HG03439 (cell line): ENCODE data around the gene DCUN1D4.

ENCODE experiments used
- ATAC-seq: cut with Tn5 transposase; IDR thresholded peaks from one replicate; pipeline ENCODE4 v1.9.1; 2021; ENCODE audit warnings: mild to moderate bottlenecking, moderate library complexity; ENCODE audit not compliant: unreplicated experiment

DCUN1D4 gene

DNA sequence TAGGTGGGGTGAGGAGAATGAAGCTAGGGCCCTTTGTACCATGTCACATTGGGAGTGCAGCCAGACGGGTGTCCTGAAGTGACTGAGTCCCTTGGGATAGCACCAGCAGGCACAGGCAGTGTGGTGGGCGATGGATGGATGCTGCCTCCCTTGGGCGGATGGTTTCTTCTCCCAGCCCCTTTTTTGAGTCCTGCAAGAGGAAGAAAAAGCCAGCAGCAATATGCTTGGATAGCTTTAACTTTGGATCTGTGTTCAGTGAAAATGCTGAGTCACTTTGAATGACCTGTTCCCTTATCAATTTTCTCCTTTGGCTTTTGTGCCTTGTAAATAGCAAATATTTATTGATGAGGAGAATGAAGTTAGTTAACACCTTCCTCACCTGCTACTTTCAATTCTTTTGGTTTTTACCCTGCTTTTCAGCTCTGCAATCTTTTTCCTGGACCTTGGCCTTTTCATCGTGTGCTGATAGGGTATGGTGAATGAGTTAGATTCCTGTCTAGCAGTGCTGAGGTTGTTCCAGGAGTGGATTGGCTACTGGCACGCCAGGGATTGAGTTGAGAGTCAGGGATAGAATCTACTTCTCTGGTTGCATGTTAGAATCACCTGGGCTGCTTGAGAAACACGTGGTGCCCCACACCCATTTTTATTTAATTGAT is 10.2 kb downstream of the DCUN1D4 start:
- ATAC-seq = no peak

DNA sequence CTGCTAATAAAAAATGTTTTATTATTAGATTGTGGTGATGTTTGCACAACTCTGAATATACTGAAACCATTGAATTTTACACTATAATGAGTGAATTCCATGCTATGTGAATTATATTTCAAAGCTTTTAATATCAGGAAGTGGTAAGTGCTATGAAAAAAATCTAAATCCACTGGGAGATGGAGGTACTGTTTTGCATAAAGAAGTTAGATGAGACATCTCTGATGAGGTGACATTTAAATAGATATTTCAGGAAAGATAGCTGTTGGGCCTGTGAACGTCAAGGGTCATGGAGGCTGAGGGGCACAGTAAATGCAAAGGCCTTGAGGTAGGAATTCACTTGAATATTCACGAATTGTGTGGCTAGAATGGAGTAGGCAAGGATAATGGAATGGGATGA is 12.3 kb downstream of the DCUN1D4 start:
- ATAC-seq = no peak

DNA sequence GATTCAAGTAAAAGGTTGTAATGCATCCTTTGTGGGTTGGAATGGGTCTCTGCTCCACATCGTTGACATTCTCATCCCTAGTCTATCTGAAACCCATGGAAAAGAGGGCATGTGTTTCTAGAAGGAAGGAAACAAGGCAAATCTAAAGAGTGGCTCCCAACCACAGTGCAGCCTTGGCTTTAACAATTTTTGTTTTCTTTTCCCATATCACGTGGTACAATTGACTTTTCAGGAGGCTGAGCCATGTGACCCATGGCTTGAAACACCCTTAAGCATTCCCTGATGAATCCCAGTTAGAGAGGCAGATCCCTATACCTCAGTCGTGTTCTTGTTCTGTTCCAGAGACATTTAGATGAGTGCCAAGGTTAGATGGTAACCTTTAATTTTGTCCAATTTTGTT is 12.8 kb downstream of the DCUN1D4 start:
- ATAC-seq = no peak

DNA sequence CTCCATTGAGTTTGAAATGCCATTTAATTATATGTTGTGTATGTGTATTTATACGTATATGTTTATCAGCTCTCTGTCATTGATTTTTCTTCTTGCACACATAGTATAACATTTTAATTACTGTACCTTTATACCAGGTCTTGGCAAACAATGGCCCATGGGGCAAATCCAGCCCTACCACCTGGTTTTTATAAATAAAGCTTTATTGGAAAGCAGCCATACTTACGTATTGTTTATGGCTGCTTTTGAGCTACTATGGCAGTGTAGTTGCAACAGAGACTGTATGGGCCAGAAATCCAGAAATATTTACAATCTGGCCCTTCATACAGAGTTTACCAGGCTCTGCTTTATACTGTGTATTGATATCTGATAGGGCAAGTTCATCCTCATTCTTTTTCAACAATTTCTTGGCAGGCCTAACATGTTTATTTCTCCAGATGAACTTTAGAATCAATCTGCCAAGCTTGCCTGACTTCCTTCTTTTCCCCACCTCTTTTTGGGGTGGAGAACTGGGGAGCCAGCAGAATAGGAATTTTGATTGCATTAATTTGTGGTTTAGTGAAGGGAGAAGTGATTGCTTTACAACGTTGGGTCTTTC is 15.8 kb downstream of the DCUN1D4 start:
- no peak for ATAC-seq

DNA sequence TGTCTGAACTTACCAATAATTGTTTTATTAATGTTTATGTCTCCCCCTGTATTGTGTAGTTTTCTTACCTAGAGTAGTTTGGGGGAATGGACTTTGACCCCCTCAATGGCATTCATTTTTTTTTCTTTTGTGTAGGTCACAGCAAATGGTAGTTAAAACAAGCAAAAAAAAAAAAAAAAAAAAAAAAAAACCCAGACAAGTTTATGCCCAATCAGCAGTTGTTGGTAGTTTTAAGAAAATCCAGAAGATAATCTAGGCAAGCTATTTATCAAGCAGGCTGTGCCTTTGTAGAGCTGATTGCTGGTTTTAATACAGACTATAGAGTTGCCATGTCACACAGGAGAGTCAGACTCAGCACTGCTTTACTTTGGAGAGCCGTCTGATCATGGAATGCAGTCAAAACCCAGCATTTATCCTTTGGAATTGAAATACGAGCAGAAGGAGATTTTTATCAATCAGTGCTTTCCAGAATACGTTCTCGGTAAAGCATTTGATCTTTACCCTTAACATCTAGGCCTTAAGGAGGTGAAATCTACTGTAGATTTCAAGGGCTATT is 16.6 kb downstream of the DCUN1D4 start:
- ATAC-seq = no peak

DNA sequence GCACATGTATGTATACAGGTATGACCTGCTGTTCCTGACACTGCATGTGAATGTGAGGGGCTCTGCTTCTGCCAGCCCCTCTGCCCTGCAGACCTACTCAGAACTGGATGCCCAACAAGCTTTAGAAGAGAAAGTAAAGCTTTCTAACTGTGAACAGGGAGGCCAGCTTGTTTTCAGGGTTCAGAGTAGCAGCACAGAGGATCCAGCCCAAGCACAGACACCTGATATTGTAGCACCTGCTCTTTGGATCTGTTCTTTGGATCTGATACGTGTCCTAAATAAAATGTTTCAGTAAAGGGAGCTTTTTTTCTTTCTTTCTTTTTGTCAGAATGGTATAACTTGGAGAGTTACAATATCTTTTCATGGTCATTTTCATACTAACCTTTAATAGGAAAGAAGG is 19.2 kb downstream of the DCUN1D4 start:
- ATAC-seq = no peak

DNA sequence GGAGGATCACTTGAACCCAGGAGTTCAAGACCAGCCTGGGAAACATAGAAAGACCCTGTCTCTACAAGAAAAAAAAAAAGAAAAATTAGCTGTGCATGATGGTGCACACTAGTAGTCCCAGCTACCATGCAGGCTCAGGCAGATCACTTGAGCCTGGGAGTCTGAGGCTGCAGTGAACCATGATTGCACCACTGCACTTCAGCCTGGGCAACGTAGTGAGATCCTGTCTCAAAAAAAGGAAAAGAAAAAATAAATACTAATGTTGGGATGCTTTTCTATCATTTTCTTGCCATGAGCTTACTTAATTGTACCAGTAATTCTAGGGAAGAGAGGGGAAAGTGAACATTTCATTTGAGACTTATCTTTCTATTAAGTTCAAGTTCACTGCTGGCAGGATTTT is 19.8 kb downstream of the DCUN1D4 start:
- ATAC-seq = no peak

DNA sequence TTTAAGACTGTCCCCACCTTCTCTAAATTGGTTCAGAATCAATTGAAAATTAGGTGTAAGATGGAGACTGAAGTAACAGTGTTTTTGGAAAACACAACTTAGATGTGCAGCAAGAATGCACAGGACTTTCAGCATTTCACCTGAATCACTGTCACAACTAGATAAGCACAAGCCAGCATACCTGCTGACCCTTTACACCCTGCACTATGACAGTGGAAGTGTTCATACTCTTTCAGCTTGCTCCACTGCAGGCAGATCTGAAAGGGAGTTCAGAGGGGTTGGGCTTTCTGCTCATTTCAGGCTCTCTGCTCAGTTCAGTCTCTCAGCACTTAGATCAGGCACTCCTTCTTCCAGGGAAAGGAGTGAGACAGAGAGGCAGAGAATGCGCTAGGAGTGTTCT is 22.8 kb downstream of the DCUN1D4 start:
- no peak for ATAC-seq

DNA sequence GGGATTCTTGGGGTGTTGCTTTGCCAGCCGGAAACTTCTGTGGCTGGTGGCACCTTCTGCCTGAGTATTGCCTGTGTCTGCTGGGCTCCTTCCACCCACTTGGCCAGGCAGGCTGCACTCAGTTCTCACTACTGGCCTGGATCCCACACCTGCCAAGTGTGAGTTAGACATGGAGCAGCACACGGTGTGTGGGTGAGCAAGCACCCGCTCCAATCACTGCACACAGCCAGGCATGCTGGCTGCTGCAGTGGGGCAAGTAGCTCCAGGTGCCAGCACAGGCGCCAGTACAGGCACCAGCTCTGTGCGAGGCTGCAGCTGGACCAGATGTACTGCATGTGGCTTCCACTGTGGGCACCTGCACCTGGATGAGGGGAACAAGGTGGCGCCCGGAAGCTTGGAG is 23.9 kb downstream of the DCUN1D4 start:
- ATAC-seq = no peak

DNA sequence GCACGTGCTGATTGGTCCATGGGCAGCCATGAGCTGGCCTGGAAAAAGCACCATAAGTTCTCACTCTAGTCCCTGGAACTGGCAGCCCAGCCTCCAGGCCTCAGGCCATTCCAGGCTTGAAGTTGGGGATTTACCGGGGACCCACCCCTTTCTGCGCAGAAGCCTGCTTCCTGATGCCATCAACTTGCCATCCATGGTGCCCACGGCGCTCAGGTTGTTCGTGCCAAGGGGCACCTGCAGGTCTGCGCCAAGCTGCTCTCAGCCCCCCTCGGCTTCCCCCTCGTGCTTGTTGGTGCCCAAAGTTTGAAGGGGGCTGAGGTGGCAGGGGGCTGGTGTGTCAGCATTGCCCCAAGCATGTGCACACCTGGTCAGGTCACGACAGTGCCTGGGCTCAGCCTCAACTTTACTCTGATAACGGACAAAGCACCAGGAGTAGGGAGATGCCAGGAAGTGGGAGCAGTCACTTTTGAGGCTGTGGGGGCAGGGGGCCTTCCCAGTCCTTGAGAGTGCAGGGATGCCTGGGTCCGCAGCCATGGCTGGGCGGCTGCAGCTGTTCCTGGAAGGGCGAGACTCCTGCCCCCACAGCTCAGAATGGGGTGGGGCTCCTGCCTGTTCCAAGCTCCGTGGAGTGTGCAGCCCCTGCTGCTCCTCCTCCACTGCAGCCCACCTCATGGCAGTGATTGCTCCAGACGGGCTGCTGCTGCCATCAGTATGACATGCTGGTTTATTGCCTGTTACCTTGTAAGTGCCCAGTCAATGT is 24.9 kb downstream of the DCUN1D4 start:
- ATAC-seq = no peak

DNA sequence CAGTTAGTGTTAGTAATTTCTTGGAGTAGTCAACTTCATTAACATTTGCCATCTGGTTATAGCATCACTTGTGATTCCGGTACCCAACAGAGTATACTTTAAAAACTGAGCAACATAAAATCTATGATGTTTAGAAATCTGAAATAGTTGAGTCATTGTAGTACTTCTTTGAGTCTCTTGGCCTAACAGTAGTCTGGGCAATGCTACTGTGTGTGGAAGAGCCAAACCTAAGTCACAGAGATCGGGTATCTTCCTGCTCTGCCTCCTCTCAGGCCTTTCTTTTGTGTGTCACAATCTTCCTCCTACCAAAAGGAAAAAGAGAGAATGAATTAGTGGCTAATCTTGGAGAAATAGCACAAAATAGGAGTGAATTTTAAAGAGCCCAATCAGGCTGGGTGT is 25.5 kb downstream of the DCUN1D4 start:
- no peak for ATAC-seq

DNA sequence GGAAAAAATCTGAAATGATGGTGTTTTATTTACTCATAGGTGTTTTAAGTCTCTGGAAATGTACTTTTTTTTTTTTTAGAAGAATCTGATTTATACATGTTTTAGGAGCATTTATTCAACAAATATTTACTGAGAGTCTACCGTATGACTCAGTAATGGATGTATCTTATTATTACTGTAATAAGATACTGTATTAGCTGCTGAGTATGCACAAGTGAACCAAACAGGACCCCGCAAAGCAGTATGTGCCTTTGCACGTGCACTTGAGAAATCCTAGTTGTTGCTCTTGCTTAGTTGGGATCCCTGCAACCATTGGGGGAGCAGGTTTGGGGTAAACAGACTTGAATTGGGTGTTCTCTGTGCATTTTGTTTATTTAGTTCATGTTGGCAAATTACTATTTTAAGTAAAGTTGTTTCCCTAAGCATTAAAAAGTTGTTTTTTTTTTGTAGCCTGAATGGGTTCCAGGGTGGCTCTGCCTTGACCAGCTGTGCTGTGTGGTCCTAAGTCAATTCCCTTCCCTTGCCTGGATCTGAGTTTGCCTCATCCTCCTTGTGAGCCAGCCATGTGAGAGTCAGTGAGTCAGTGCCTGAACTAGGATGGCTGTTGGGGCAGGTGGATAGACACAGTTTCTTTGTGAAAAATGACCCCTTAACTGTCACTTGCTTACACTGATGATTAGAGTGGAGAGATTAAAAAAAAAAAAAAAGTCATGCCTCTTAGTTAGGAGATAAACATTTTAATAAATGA is 27.7 kb downstream of the DCUN1D4 start:
- no peak for ATAC-seq

DNA sequence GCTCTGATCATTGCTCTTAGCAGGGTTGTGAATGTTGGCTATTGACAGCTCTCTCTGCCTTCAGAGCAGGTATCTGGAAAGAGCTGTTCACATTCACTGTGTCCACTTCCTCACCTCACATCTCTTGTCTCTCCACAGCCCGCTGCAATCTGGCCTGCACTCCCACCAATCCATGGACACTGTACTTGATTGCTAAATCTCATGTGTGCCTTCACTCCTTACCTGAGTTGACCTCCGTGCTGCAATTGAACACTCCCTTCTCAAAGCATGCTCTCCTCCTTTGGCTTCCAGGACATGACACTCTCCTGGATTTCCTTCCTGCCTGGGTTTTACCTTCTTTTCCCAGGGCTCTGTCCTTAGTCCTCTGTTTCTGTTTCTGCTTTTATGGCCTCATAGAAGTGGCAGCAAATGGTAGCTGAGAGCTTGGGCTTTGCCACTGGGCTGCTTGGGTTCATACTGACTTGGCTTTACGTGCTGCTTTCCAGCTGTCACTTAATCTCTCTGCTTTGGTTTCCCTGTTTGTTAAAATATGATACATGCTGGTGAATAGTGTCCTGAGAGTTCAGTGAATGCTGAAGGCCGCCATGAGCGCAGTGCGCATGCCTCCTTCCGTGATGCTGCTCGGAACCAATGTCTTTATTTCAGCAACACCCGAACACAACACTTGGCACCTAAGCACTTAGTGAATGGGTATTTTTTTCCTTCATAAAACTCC is 29.5 kb downstream of the DCUN1D4 start:
- ATAC-seq = no peak

DNA sequence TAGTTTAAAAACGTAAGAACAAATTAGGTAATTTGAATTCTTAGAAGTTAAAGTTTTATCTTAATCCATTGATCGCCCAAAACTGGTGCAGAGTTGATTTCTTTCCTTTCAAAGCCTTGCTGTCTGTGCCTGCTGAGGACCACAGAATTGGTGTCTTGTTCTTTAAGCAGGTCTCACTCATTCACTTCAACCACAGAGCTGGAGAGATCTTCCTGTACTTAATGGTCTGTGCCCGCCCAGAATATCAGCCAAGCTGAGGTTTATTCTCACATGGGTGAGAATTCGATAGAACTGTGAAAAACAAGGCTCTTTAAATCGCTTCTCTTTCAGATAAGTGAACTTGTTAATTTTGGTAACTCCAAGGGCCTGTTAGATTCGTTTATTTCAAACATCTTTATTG is 31.6 kb downstream of the DCUN1D4 start:
- no peak for ATAC-seq

DNA sequence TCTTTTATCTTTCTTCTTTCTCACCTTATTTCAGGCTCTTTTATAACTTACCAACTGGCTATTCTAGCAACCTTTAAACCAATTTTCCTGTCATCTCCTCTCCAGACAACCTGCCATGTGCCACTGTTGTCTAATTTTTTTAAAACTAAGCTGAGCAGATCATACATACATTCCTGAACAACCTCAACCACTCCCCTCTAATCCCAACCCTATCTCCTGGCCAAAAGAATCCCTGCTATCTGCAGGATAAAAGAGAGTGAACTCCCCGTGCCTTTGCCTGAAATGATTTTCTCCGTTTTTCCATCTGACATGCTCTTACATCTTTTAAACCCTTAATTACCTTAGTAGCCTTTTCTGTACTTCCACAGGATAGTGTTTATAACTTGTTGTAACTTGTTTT is 35.5 kb downstream of the DCUN1D4 start:
- no peak for ATAC-seq

DNA sequence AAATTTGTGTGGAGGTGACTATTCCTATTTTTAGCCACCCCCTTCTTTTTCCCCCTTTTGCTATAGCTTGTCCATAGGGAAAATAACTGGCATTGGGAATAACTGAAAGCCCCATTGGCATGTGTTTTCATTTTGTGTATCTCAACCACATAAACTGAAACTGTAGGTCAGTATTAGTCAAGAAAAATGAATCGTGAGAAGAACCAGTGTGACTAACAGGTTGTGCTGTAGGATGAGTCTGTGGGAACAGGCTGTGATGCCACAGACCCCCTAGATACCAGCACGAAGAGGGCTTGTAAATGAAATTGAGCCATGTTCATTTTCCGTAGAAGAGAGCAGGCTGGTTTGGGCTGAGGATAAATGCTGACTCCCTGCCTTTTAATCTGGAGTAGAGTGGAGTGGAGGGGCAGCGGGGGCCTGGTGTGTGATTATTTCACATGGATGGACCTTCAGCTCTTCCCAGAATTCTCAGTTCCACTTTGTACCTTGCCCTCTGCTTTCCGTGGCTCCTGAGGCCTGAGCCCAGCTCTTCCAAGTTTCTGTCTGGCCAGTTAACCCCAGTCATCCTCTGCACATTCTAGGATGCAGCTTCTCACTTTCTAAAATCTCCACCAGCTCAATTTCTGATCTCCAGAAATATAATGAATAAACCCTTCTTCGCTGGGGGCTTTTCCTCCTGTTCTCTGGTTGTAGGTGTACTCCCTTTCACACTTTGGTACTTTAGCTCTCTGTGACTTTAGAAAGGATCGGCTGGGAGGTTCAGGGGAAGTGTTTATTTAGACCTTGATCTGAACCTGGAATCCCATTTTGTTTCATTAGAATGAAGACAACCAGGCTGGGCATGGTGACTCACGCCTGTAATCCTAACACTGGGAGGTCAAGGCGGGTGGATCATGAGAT is 37.3 kb downstream of the DCUN1D4 start:
- ATAC-seq = no peak

DNA sequence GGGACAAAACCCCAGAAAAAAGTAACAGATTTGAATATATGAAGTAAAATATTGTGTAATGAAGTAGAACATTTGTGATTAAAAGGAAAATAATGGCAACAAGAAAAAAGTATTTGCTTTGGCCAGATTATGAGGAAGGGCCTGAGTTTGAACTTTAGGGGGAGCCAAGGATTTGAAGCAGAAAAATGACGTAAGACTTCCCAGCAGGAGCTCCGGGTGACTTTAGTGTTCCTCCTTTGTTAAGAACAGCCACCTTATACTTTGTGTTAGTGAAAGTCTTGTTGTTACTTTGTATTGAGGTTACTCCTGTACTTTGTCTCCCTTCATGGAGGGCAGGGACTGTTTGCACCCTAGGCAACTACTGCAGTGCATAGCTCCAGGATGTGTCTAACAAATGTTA is 41.1 kb downstream of the DCUN1D4 start:
- ATAC-seq = no peak

DNA sequence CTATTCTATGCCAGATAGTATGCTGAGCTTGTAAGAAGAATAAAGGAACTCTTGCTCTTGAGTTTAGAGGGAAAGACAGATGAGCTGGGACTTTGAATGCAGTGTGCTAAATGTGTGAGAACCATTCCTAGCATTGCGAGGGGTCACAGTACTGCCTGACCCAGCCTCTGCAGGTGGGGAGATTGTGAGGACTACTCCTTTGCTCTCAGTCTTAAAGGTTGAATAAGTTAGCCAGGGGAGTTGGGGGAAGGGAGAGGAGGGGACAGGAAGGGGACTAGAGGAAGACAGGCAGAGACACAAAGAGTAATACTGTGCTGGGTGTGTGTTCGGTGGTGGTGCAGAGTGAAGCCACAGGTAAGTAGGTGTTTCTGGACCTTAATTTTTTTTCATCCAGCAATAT is 41.7 kb downstream of the DCUN1D4 start:
- no peak for ATAC-seq

DNA sequence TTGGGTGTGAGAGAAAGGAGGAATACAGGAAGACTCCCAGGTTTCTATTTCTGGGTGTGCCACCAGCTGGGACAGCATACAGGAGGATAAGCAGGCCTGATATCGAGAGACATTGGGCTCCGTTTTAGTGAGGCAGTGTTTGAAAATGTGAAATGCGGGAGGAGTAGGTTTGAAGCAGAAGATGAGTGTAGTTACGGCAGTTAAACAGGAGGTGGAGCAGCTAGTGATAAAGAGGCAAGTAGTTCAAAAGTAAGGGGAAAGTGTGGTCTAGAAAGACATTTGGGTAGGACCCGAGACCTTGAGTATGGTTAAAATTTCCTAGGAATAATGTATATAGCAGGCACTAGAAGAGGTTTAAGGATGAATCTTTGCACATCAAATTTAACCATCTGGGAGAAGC is 42.4 kb downstream of the DCUN1D4 start:
- ATAC-seq = no peak

DNA sequence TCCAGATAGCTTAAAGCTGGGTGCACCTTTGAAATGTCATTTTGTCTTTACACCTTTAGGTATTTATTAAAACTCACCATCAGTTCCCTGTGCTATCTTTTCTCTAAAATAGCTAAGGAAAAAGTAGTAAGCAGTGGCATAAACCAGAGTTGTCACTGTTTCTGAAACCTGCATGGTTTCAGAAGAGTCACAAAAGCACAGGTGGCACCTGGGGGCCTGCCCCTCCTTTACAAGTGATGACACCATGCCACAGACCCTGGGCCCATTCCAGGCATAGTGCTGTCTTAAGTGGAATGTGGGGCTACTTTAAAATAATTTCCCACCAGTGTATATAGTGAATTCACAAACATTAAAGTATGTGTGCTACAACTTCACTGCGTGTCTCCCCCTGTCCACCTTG is 47.8 kb downstream of the DCUN1D4 start:
- no peak for ATAC-seq
